Activated naive CD8-positive, alpha-beta T cell treated with anti-CD3 and anti-CD28 coated beads, Interleukin-2, amount 10 ng/mL, durations not matched to agents 7 days and 5 days (primary cell): ENCODE results near the gene ZNF512B. TPM values are rescaled to one million over a fixed set of nuclear protein-coding genes. Genes with fewer than 3 reads are reported as not detected.
"Not testable (repeated sequence)": the region's sequence is repeated elsewhere in the genome, so short reads cannot be mapped to it uniquely, and the experiment has no call there.

Experiments
- ATAC-seq: fragments of 150-1000 bp; cut with Tn5 transposase; one replicate; pipeline ENCODE4 v1.10.0; 2021; ENCODE audit warnings: low read depth, moderate library complexity
- POLR2A ChIA-PET: fragments of 350-600 bp; sonication (Branson Sonifier 250); formaldehyde crosslinking; loops from one replicate; lab custom pipeline; 2021; ENCODE audit warnings: antibody characterized with exemption; lab: Charles Lee
- DNase-seq: peaks from one replicate; pipeline ENCODE4 v3.0.0; 2021
- H3K27ac Mint-ChIP-seq: one replicate; pipeline ENCODE4 v1.8.0; 2022; ENCODE audit warnings: mild to moderate bottlenecking, mixed read lengths
- H3K27me3 Mint-ChIP-seq: one replicate; pipeline ENCODE4 v1.8.0; 2022; ENCODE audit warnings: mild to moderate bottlenecking, moderate library complexity, mixed read lengths
- H3K36me3 Mint-ChIP-seq: one replicate; pipeline ENCODE4 v1.8.0; 2021; ENCODE audit warnings: mild to moderate bottlenecking, mixed read lengths
- H3K4me1 Mint-ChIP-seq: one replicate; pipeline ENCODE4 v1.8.0; 2021; ENCODE audit warnings: mixed read lengths
- H3K4me3 Mint-ChIP-seq: one replicate; pipeline ENCODE4 v1.8.0; 2022; ENCODE audit warnings: mild to moderate bottlenecking, moderate library complexity, mixed read lengths
- H3K9me3 Mint-ChIP-seq: one replicate; pipeline ENCODE4 v1.8.0; 2021; ENCODE audit warnings: mixed read lengths
- total RNA-seq, 2 experiments: library from RNA; stranded (reverse); gene quantifications; one replicate each; pipeline ENCODE4 v1.2.3, GENCODE V29; 2021

Gene ZNF512B
- total RNA-seq, 2 experiments from 2014 or later, result 15.4 TPM

GRCh38 chr20:64000906-64001305, 31.2 kb upstream of the ZNF512B start:
- peak overlapping the region; percentile 34 for H3K27ac Mint-ChIP-seq
- H3K4me1 Mint-ChIP-seq, result no peaks in the 10 kb centered on the region
- no peaks in the 10 kb centered on the region for H3K9me3 Mint-ChIP-seq
- peaks cover 32% of the 10 kb centered on the region for H3K36me3 Mint-ChIP-seq
- no peak for ATAC-seq
- no peaks in the 10 kb centered on the region for H3K27me3 Mint-ChIP-seq
- no peak overlapping the region for H3K4me3 Mint-ChIP-seq
- DNase-seq, result no peak
- POLR2A ChIA-PET, result no interaction called here

DNA sequence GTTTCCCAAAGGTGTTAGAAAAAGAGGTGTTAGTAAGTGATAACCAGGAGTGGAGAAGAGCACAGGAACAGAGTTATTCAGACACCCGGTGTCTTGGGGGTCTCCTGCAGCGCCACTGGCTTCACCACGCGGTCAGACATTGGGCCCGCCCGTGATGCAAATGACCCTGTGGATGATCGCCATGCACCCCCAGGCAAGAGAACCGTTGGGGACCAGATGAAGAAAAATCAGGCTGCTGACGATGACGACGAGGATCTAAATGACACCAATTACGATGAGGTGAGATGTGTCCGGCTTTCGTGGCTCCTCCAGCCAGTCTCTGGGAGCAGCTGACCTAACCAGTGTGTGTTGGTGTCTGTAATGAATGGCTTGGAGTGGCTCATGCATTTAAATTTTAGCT, 13.2 kb upstream of the ZNF512B start:
- Mint-ChIP-seq H3K27me3 (no peaks in the 10 kb centered on the region), H3K36me3 (peaks cover 25% of the 10 kb centered on the region), H3K4me1 (peaks cover 34% of the 10 kb centered on the region), H3K4me3 (peak overlapping the region; percentile 13), H3K9me3 (no peaks in the 10 kb centered on the region), H3K27ac (peak overlapping the region; percentile 59)
- no peak for DNase-seq
- no peak for ATAC-seq
- POLR2A ChIA-PET, result interaction anchor here (0.6 kb wide), 1 partner anchor 102 kb away, joined by 4 read pairs; no protein-coding TSS in a partner anchor

DNA sequence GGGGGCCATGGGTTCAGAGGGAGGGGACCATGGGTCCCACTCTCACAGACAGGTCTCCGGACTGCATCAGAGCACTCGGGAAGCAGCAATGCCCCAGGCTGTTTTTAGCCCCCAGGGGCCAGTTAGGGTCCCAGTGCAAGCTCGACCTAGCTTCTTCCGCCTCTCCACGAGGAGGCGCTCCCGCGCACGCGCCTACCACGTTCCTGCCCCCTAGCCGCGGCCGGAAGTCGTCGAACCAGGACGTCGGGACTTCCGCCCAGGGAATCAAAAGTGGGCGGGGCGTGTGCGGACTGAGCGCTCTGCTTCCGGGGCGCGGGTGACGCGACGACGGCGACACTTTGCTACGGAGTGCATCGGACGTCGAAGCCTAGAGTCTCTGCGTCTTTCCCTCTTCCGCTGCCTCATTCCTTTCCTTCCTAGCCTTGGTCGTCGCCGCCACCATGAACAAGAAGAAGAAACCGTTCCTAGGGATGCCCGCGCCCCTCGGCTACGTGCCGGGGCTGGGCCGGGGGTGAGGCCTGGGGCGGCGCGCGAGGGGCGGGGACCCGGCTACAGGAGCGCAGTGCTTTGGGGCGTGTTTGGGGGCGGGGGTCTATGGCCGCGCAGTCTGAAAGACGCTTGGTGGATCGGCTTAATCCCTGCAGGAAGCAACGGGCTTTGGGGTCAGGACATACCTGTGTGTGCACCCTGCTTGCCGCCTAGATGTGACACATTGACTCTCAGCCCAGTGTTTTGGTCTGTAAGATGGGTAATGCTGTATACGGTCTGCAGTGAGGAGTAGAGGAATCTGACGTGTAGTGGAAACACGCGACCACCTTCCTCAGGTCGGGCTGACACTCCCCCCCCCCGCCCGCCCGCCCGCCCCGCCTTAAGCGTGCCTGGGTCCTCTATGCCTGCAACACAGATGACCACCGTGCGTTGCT, 11.3 kb upstream of the ZNF512B start, which contains the start of gene PRPF6:
Gene PRPF6 (plus strand): TSS at position 327 of the 923 bp plus-strand sequence. CDS start 114 bp downstream, at position 441.
- peaks cover 51% of the 10 kb centered on the region for H3K4me1 Mint-ChIP-seq

DNA sequence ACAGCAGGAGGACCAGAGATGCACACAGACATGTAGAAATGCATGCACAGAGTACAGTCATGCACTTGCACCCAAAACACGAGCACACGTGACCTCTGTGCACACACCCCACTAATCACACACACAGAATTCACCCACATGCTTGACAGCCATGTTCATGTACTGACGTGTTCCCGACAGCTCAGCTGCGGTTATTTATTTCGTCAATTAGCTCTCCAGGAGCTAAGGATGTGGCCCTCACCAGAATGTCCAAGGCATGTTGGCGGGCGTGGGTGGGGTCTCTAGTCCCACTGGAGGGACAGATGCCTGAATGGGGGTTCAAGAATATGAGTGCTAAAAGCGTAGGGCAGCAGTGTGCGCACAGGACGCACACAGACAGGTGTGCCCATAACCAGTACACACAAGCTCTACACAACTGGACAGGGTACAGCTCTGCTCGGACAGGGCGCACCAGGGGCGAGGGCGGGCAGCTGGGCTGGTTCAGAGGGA, 10.6 kb upstream of the ZNF512B start:
- Mint-ChIP-seq H3K4me1 (peaks cover 52% of the 10 kb centered on the region), H3K9me3 (no peaks in the 10 kb centered on the region), H3K27ac (peak overlapping the region; percentile 98), H3K4me3 (peak overlapping the region; percentile 96), H3K36me3 (peaks cover 21% of the 10 kb centered on the region), H3K27me3 (no peaks in the 10 kb centered on the region)
- ATAC-seq (peak; percentile 7), DNase-seq (no peak)
- POLR2A ChIA-PET, result interaction anchor here (0.6 to 3.8 kb wide), 23 partner anchors 9 to 460 kb away, joined by 3 to 142 read pairs (median 5); partner anchors contain the start of genes C20orf204, OPRL1, PPDPF and PTK6

More for the DNA sequence above, 11.3 kb upstream of the ZNF512B start, which contains the start of gene PRPF6:
- H3K27me3 Mint-ChIP-seq, result no peaks in the 10 kb centered on the region
- peak within 1 kb of the TSS; percentile 98 for H3K27ac Mint-ChIP-seq
- ATAC-seq (peak; percentile 62), DNase-seq (peak; percentile 98)
- H3K36me3 Mint-ChIP-seq, result peaks cover 27% of the 10 kb centered on the region
- peak within 1 kb of the TSS; percentile 96 for H3K4me3 Mint-ChIP-seq
- POLR2A ChIA-PET, result interaction anchor here (0.6 to 3.8 kb wide), 25 partner anchors 8 to 460 kb away, joined by 3 to 142 read pairs (median 5); partner anchors contain the start of genes C20orf204, OPRL1, PPDPF and PTK6
- no peaks in the 10 kb centered on the region for H3K9me3 Mint-ChIP-seq

DNA sequence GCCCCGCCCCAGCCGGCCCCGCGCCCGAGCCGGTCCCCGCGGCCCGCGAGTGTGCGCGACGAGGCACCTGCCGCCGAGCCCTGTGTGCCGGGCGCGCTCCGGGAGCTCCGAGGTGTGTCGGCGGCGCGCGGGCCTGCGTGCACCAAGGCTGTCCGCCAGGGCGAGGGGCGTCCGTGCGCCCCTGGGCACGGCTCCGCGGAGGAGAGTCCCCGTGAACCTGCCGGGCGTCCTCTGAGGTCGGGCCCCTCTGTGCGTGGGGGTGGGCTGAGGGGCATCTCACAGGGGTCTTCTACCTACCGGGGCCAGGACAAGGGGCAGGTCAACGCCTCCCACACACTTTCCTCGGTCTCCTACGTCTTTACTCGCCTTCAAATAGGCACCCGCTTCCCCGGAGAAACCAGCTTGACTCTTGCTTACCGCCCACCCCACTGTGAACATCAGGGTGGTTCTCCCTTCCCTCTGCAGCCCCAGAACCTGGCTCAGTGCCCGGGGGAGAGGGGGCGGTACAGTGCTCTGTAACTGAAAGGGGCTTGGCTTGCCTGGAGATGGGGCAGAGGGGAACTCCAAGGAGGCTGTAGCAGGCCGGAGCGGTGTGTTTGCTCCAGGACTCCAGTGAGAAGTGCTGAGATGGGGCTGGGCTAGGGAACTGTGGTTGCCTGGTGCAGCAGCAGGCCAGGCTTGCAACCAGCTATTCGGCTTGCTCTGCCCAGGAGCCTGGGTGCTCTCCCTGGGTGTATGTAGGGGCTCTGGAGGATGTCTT, 10.0 kb upstream of the ZNF512B start, which contains the start of gene SAMD10:
Gene SAMD10 (minus strand): TSS at position 86 of the 760 bp plus-strand sequence. CDS start 175 bp downstream, outside the sequence.
- peak; percentile 33 for ATAC-seq
- peaks cover 22% of the 10 kb centered on the region for H3K36me3 Mint-ChIP-seq

DNA sequence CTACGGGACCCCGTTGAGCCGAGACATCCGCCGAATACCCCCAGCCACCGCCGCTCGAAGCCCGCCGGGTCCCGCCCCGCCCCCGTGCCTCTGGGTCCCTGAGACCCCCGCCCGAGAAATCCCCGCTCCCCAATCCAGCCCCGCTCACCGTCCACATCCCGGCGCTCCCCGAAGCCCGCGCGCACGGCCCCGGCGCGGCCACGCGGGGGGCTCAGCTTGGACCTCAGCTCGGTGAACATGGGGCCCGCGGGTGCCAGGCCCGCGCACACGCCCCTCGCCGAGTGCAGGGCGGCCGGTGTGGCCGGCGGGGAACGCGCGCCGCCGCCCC, 9.5 kb upstream of the ZNF512B start:
- Mint-ChIP-seq H3K9me3 (no peaks in the 10 kb centered on the region), H3K36me3 (peaks cover 21% of the 10 kb centered on the region), H3K27ac (peak overlapping the region; percentile 90), H3K27me3 (no peaks in the 10 kb centered on the region), H3K4me3 (peak overlapping the region; percentile 75), H3K4me1 (peaks cover 50% of the 10 kb centered on the region)
- POLR2A ChIA-PET, result interaction anchor here (0.6 to 3.8 kb wide), 14 partner anchors 9 to 458 kb away, joined by 3 to 142 read pairs (median 6); partner anchors contain the start of genes C20orf204, OPRL1, PPDPF and RGS19
- no peak for DNase-seq
- ATAC-seq, result no peak

More for the DNA sequence above, 10.0 kb upstream of the ZNF512B start, which contains the start of gene SAMD10:
- Mint-ChIP-seq H3K4me3 (peak within 1 kb of the TSS; percentile 96), H3K27ac (peak within 1 kb of the TSS; percentile 98), H3K9me3 (no peaks in the 10 kb centered on the region), H3K27me3 (no peaks in the 10 kb centered on the region), H3K4me1 (peaks cover 52% of the 10 kb centered on the region)
- POLR2A ChIA-PET, result interaction anchor here (0.5 to 3.8 kb wide), 23 partner anchors 10 to 459 kb away, joined by 3 to 142 read pairs (median 5); partner anchors contain the start of genes C20orf204, OPRL1, PPDPF and PTK6
- DNase-seq, result peak; percentile 81

- H3K4me1 Mint-ChIP-seq, result peaks cover 52% of the 10 kb centered on the region
- H3K4me3 Mint-ChIP-seq, result peak overlapping the region; percentile 75
- no peaks in the 10 kb centered on the region for H3K9me3 Mint-ChIP-seq
- no peaks in the 10 kb centered on the region for H3K27me3 Mint-ChIP-seq
- peaks cover 21% of the 10 kb centered on the region for H3K36me3 Mint-ChIP-seq
- DNase-seq (peak; percentile 75), ATAC-seq (peak; percentile 5)
- peak overlapping the region; percentile 90 for H3K27ac Mint-ChIP-seq
- POLR2A ChIA-PET, result interaction anchor here (0.6 to 3.8 kb wide), 15 partner anchors 8 to 458 kb away, joined by 3 to 142 read pairs (median 7); partner anchors contain the start of genes C20orf204, OPRL1, PPDPF and RGS19
Measured at GRCh38 chr20:63978319-63979228, 8.8 kb upstream of the ZNF512B start.

DNA sequence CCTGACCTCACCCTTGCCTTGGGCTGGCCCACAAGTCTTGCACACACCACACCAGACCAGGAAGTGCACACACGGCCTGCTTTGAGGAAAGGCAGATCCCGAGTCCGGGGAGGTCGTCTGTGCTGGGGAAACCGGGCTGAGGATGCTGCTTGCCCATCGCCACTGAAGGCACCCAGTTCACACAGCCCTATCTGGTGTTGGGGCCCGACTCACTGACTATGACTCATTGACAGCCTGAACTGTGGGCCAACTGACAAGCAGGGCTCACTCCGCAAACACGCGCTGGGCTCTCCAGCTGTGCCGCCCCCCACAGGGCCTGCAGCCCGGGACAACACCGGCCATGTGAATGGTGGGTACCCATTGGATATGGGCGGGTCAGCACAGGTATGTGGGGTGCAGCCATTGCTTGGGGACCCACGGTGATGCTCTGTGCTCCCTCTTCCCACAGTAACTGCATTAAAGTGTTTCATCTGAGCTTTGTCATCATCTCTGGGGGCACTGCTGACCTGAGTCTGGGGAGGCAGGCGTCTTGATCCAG, 8.1 kb upstream of the ZNF512B start:
- DNase-seq (peak; percentile 66), ATAC-seq (peak; percentile 43)
- Mint-ChIP-seq H3K36me3 (peaks cover 19% of the 10 kb centered on the region), H3K4me3 (peak overlapping the region; percentile 75), H3K9me3 (no peaks in the 10 kb centered on the region), H3K27ac (peak overlapping the region; percentile 90), H3K4me1 (peaks cover 52% of the 10 kb centered on the region), H3K27me3 (no peaks in the 10 kb centered on the region)
- POLR2A ChIA-PET, result interaction anchor here (0.9 to 1.5 kb wide), 4 partner anchors 9 to 113 kb away, joined by 3 to 16 read pairs (median 3); partner anchors contain the start of genes TPD52L2 and UCKL1

DNA sequence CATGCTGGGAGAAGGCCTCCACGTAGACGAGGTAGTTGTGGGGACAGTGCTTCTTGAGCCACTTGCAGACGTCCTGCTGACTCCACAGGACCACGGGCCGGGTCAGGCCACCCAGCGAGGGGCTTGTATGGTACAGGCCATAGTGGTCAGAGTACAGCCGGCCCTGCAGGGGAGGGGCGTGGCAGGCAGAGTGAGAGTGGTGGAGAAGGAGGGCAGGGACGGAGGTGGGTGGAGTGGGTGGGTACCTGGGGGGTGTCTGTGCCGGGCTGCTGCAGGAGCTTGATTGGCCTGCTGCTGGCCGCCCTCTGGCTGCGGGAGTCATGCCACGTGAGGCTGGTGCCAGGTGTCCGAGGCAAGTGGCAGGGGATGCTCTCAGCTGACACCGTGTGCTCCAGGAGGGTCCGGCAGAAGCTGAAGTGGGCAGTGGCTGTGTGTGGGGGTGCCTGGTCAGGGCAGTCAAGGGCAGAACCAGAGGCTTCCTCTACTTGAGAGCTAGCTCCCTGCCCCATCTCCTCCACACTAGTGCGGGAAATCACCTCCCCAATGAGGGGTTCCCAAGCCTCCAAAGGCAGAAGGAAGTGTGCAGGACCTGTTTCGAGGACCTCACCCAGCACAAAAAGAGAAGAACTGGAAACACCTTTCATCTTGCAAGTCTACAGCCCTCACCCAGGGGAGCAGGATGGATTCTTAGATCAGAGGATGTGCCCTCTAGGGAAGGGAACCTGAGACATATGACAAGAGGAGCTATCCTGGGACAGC, 7.4 kb upstream of the ZNF512B start:
- H3K36me3 Mint-ChIP-seq, result peaks cover 20% of the 10 kb centered on the region
- peak overlapping the region; percentile 90 for H3K27ac Mint-ChIP-seq
- peaks cover 48% of the 10 kb centered on the region for H3K4me1 Mint-ChIP-seq
- no peaks in the 10 kb centered on the region for H3K9me3 Mint-ChIP-seq
- peak overlapping the region; percentile 75 for H3K4me3 Mint-ChIP-seq
- H3K27me3 Mint-ChIP-seq, result no peaks in the 10 kb centered on the region
- DNase-seq (peak; percentile 32), ATAC-seq (no peak)
- POLR2A ChIA-PET, result interaction anchor here (0.9 to 1.5 kb wide), 4 partner anchors 8 to 112 kb away, joined by 3 to 16 read pairs (median 3); partner anchors contain the start of genes TPD52L2 and UCKL1

DNA sequence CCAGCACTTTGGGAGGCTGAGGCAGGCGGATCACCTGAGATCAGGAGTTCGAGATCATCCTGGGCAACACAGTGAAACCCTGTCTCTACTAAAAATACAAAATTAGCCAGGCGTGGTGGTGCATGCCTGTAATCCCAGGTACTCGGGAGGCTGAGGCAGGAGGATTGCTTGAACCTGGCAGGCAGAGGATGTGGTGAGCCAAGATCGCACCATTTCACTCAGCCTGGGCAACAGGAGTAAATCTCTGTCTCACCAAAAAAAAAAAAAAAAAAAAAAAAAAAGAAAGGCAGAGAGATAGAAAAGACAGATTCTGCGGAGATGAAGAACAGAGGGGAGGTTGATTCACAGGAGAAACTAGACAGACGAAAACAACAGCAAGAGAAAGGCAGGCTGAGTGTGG, 6.8 kb upstream of the ZNF512B start:
- ATAC-seq, H3K9me3 Mint-ChIP-seq, POLR2A ChIA-PET, H3K27me3 Mint-ChIP-seq, DNase-seq: not testable (repeated sequence)
- peak overlapping the region; percentile 14 for H3K4me3 Mint-ChIP-seq
- peaks cover 16% of the 10 kb centered on the region for H3K36me3 Mint-ChIP-seq
- peaks cover 45% of the 10 kb centered on the region for H3K4me1 Mint-ChIP-seq
- H3K27ac Mint-ChIP-seq, result peak overlapping the region; percentile 68
